Measurements from ENCODE around the gene P2RY1. TPM values are rescaled to one million over a fixed set of nuclear protein-coding genes. Genes with fewer than 3 reads are reported as not detected.

P2RY1 gene
- total RNA-seq, 1 experiment from 2014 or later = 1.2 TPM

DNA sequence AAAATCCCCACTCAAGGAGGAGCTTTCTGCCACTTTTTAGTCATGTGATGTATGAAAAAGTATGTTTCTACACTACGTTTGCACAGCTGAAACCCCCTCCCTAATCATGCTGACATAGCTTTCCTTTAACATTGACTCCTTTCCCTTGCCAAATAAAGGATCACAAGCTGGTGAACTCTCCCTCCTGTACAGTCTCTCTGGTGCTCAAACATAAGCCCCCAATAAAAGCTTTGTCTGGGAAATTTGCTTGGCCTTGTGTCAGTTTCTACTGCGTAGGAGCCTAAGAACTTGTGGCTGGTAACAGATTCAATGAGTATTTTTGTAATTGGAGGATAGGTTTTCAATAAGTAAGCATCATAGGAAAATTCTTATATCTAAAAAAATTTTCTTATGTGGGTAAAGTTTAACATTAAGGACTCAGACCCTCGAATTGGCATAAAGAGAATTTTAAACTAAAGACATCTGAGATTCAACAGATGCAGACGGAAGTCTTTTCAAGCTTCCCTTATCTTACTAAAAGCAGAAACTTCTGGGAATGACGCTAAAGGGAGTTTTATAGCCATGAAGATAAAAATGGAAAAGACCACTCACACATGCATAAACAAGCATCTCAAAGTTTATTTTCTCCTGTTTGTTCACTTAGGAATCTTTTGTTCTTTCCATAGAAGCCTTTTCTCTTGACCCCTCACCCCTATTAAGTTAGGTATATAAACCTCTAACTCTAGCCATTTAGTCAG lies 44.1 kb upstream of the P2RY1 start:
- intact Hi-C loops (cut with micrococcal nuclease; ENCODE audit: unreplicated experiment) = no loop called here
- ChIA-PET CTCF (no interaction called here), POLR2A (ENCODE audit: unreplicated experiment) (interaction anchor here (0.6 kb wide), 2 partner anchors 11 to 76 kb away, joined by 3 to 4 read pairs; no protein-coding TSS in a partner anchor)
- Histone ChIP-seq H3K4me3 (no peak overlapping the region), H3K27me3 (ENCODE audit: insufficient read depth, low read depth) (no peaks in the 10 kb centered on the region), H3F3A (ENCODE audit: insufficient read depth, low read depth) (no peaks in the 10 kb centered on the region; the same call in 1 of the 2 replicates), H3K27ac (no peak overlapping the region), H3K36me3 (ENCODE audit: low read depth) (no peaks in the 10 kb centered on the region), H3K4me1 (replicated peaks; ENCODE audit: insufficient read depth) (no peaks in the 10 kb centered on the region), H3K4me2 (no peak overlapping the region), H2AFZ (no peak overlapping the region), H3K9me2 (ENCODE audit: insufficient read depth) (no peaks in the 10 kb centered on the region), H3K79me2 (ENCODE audit: low read depth) (no peaks in the 10 kb centered on the region), H3K9me3 (ENCODE audit: insufficient read depth, low read depth) (0 out of 2 replicates have a peak, but pooled peaks cover 6% of the 10 kb centered on the region), H4K20me1 (ENCODE audit: insufficient read depth) (no peaks in the 10 kb centered on the region)
- no peak for DNase-seq
- TF ChIP-seq, protein P1, sequence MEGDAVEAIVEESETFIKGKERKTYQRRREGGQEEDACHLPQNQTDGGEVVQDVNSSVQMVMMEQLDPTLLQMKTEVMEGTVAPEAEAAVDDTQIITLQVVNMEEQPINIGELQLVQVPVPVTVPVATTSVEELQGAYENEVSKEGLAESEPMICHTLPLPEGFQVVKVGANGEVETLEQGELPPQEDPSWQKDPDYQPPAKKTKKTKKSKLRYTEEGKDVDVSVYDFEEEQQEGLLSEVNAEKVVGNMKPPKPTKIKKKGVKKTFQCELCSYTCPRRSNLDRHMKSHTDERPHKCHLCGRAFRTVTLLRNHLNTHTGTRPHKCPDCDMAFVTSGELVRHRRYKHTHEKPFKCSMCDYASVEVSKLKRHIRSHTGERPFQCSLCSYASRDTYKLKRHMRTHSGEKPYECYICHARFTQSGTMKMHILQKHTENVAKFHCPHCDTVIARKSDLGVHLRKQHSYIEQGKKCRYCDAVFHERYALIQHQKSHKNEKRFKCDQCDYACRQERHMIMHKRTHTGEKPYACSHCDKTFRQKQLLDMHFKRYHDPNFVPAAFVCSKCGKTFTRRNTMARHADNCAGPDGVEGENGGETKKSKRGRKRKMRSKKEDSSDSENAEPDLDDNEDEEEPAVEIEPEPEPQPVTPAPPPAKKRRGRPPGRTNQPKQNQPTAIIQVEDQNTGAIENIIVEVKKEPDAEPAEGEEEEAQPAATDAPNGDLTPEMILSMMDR (conservative IDR thresholded peaks at IDR 0.05) = no peak
- TF ChIP-seq EZH2 (IDR thresholded peaks at IDR 0.05; ENCODE audit: low read depth) = no peak
- BruUV-seq (replicated peaks) = no TSS peak

GRCh38 chr3:152793969-152794368 lies 41.0 kb upstream of the P2RY1 start:
- POLR2A ChIA-PET (ENCODE audit: unreplicated experiment) = interaction anchor here (0.6 kb wide), 1 partner anchor 17 kb away, joined by 5 read pairs; no protein-coding TSS in a partner anchor
- BruUV-seq (replicated peaks) = no TSS peak
- CTCF ChIA-PET = no interaction called here

GRCh38 chr3:152797751-152798432 lies 37.0 kb upstream of the P2RY1 start:
- no peak overlapping the region for H3K4me3 ChIP-seq
- no peaks in the 10 kb centered on the region for H3F3A ChIP-seq (ENCODE audit: insufficient read depth, low read depth)
- H3K9me3 ChIP-seq (ENCODE audit: insufficient read depth, low read depth) = no peaks in the 10 kb centered on the region
- no peak overlapping the region for H3K27ac ChIP-seq
- no peaks in the 10 kb centered on the region for H3K9me2 ChIP-seq (ENCODE audit: insufficient read depth)
- TF ChIP-seq EZH2 (IDR thresholded peaks at IDR 0.05; ENCODE audit: low read depth) = no peak
- TF ChIP-seq, protein P1 (conservative IDR thresholded peaks at IDR 0.05) = no peak
- H3K4me2 ChIP-seq = no peak overlapping the region
- no TSS peak for BruUV-seq (replicated peaks)
- H3K27me3 ChIP-seq (ENCODE audit: insufficient read depth, low read depth) = no peaks in the 10 kb centered on the region
- ChIA-PET POLR2A (ENCODE audit: unreplicated experiment) (no interaction called here), CTCF (no interaction called here)
- intact Hi-C loops (cut with micrococcal nuclease; ENCODE audit: unreplicated experiment) = no loop called here
- H4K20me1 ChIP-seq (ENCODE audit: insufficient read depth) = no peaks in the 10 kb centered on the region
- DNase-seq = no peak
- no peaks in the 10 kb centered on the region for H3K4me1 ChIP-seq (replicated peaks; ENCODE audit: insufficient read depth)
- H3K79me2 ChIP-seq (ENCODE audit: low read depth) = no peaks in the 10 kb centered on the region
- H3K36me3 ChIP-seq (ENCODE audit: low read depth) = no peaks in the 10 kb centered on the region
- H2AFZ ChIP-seq = no peak overlapping the region

More at GRCh38 chr3:152793969-152794368, 41.0 kb upstream of the P2RY1 start:
- DNase-seq = no peak
- Histone ChIP-seq H3K4me2 (no peak overlapping the region), H3K79me2 (ENCODE audit: low read depth) (no peaks in the 10 kb centered on the region), H3K27ac (no peak overlapping the region), H3K9me2 (ENCODE audit: insufficient read depth) (no peaks in the 10 kb centered on the region), H3K9me3 (ENCODE audit: insufficient read depth, low read depth) (no peaks in the 10 kb centered on the region), H3F3A (ENCODE audit: insufficient read depth, low read depth) (no peaks in the 10 kb centered on the region), H2AFZ (no peak overlapping the region), H3K4me3 (no peak overlapping the region), H3K4me1 (replicated peaks; ENCODE audit: insufficient read depth) (no peaks in the 10 kb centered on the region), H3K27me3 (ENCODE audit: insufficient read depth, low read depth) (no peaks in the 10 kb centered on the region), H3K36me3 (ENCODE audit: low read depth) (no peaks in the 10 kb centered on the region), H4K20me1 (ENCODE audit: insufficient read depth) (no peaks in the 10 kb centered on the region)
- TF ChIP-seq, protein P1 (conservative IDR thresholded peaks at IDR 0.05) = no peak
- TF ChIP-seq EZH2 (IDR thresholded peaks at IDR 0.05; ENCODE audit: low read depth) = no peak
- intact Hi-C loops (cut with micrococcal nuclease; ENCODE audit: unreplicated experiment) = no loop called here

Measured in PC-9 (cell line).